GM23338 (cell line): ENCODE results near the gene LRRC75B. TPM values are rescaled to one million over a fixed set of nuclear protein-coding genes. Genes with fewer than 3 reads are reported as not detected.

Source experiments
- ATAC-seq: fragments of 200-7000 bp; cut with Tn5 transposase; 3 replicates; pipeline ENCODE4 v1.9.1; 2020
- DNase-seq: peaks from one replicate; pipeline ENCODE4 v3.0.0-alpha.2; 2015; ENCODE audit warnings: low spot score
- H2AFZ ChIP-seq: fragments of 200-600 bp; sonication (generic); 2 replicates; pipeline ENCODE4 v1.8.0; 2016; ENCODE audit warnings: antibody characterized with exemption, mild to moderate bottlenecking, moderate library complexity
- H3F3A ChIP-seq: fragments of 200-600 bp; sonication (generic); replicated peaks from 2 replicates; pipeline ENCODE4 v1.8.0; 2017; ENCODE audit warnings: antibody characterized with exemption, mixed run types, low read depth
- H3K27ac ChIP-seq: fragments of 200-600 bp; sonication (generic); 2 replicates; pipeline ENCODE4 v1.6.1; 2016; ENCODE audit warnings: low read depth
- H3K27me3 ChIP-seq: fragments of 200-600 bp; sonication (generic); 2 replicates; pipeline ENCODE4 v1.8.0; 2016; ENCODE audit warnings: mild to moderate bottlenecking, mixed run types, moderate library complexity; ENCODE audit not compliant: insufficient read depth
- H3K36me3 ChIP-seq: fragments of 200-600 bp; sonication (generic); 2 replicates; pipeline ENCODE4 v1.8.0; 2016; ENCODE audit warnings: mild to moderate bottlenecking; ENCODE audit not compliant: insufficient read depth
- H3K4me1 ChIP-seq: fragments of 200-600 bp; sonication (generic); 2 replicates; pipeline ENCODE4 v1.8.0; 2016; ENCODE audit warnings: mild to moderate bottlenecking, moderate library complexity; ENCODE audit not compliant: insufficient read depth
- H3K4me2 ChIP-seq: fragments of 200-600 bp; sonication (generic); 2 replicates; pipeline ENCODE4 v1.7.1; 2017; ENCODE audit warnings: mixed run types
- H3K4me3 ChIP-seq: fragments of 200-600 bp; sonication (generic); 2 replicates; pipeline ENCODE4 v1.6.1; 2016; ENCODE audit warnings: mixed run types
- H3K79me2 ChIP-seq: fragments of 200-600 bp; sonication (generic); replicated peaks from 2 replicates; pipeline ENCODE4 v1.8.0; 2017; ENCODE audit warnings: mild to moderate bottlenecking; ENCODE audit not compliant: insufficient read depth
- H3K9me2 ChIP-seq: fragments of 200-600 bp; sonication (generic); 2 replicates; pipeline ENCODE4 v1.8.0; 2017; ENCODE audit not compliant: insufficient read depth
- H4K20me1 ChIP-seq: fragments of 200-600 bp; sonication (generic); replicated peaks from 2 replicates; pipeline ENCODE4 v1.8.0; 2017; ENCODE audit warnings: mild to moderate bottlenecking; ENCODE audit not compliant: insufficient read depth
- H3K27ac Mint-ChIP-seq: 2 replicates; pipeline ENCODE4 v1.8.0; 2020; ENCODE audit warnings: inconsistent platforms, mild to moderate bottlenecking, moderate library complexity, mixed read lengths
- H3K27me3 Mint-ChIP-seq: 3 replicates; pipeline ENCODE4 v1.8.0; 2022; ENCODE audit warnings: low read depth, mild to moderate bottlenecking, moderate library complexity, mixed read lengths, inconsistent platforms; ENCODE audit not compliant: insufficient read depth, poor library complexity
- H3K36me3 Mint-ChIP-seq: 3 replicates; pipeline ENCODE4 v1.8.0; 2021; ENCODE audit warnings: low read depth, mild to moderate bottlenecking, inconsistent platforms, moderate library complexity, mixed read lengths
- H3K4me1 Mint-ChIP-seq: 3 replicates; pipeline ENCODE4 v1.8.0; 2020; ENCODE audit warnings: mild to moderate bottlenecking, inconsistent platforms, mixed read lengths
- H3K4me3 Mint-ChIP-seq: 3 replicates; pipeline ENCODE4 v1.8.0; 2021; ENCODE audit warnings: moderate library complexity, mild to moderate bottlenecking, inconsistent platforms, mixed read lengths
- H3K9me3 Mint-ChIP-seq: 3 replicates; pipeline ENCODE4 v1.8.0; 2020; ENCODE audit warnings: moderate library complexity, mild to moderate bottlenecking, inconsistent platforms, mixed read lengths
- CREB1 ChIP-seq: fragments of 250-450 bp; sonication (Bioruptor Pico); IDR thresholded peaks from 2 replicates; pipeline ENCODE4 v1.5.0; 2020; ENCODE audit warnings: low read depth, mild to moderate bottlenecking, moderate library complexity
- JUNB ChIP-seq: IDR thresholded peaks from one replicate; pipeline ENCODE4 v1.6.1; 2016; ENCODE audit warnings: antibody characterized with exemption; ENCODE audit not compliant: unreplicated experiment
- NANOG ChIP-seq: IDR thresholded peaks from 2 replicates; pipeline ENCODE4 v1.6.1; 2016; ENCODE audit warnings: antibody characterized with exemption, borderline replicate concordance
- POLR2AphosphoS5 ChIP-seq: IDR thresholded peaks from 2 replicates; pipeline ENCODE4 v1.6.1; 2016; ENCODE audit warnings: antibody characterized with exemption, low read depth
- polyA plus RNA-seq: library from polyadenylated mRNA; unstranded; fragments of >200 nt; fragmentation: Nextera tagmentation; extraction: Ambion mirVana; gene quantifications from 2 replicates; pipeline ENCODE4 v1.2.1, GENCODE V29; 2016
- total RNA-seq: library from RNA; depleted of rRNA; stranded (reverse); fragments of >200 nt; shearing (Covaris generic); gene quantifications from 2 replicates; pipeline ENCODE4 v1.2.3, GENCODE V29; 2014
- TF ChIP-seq, protein P1 (sequence below): IDR thresholded peaks from 2 replicates; pipeline ENCODE4 v1.6.1; 2016; ENCODE audit warnings: antibody characterized with exemption
- TF ChIP-seq, protein P2 (sequence below): fragments of 250-450 bp; sonication (Bioruptor Pico); IDR thresholded peaks from 2 replicates; pipeline ENCODE4 v1.5.0; 2020; ENCODE audit warnings: mild to moderate bottlenecking, moderate library complexity

The LRRC75B gene
- total and polyA plus RNA-seq, 2 experiments from 2014 or later: 17.6 to 22.1 TPM

DNA sequence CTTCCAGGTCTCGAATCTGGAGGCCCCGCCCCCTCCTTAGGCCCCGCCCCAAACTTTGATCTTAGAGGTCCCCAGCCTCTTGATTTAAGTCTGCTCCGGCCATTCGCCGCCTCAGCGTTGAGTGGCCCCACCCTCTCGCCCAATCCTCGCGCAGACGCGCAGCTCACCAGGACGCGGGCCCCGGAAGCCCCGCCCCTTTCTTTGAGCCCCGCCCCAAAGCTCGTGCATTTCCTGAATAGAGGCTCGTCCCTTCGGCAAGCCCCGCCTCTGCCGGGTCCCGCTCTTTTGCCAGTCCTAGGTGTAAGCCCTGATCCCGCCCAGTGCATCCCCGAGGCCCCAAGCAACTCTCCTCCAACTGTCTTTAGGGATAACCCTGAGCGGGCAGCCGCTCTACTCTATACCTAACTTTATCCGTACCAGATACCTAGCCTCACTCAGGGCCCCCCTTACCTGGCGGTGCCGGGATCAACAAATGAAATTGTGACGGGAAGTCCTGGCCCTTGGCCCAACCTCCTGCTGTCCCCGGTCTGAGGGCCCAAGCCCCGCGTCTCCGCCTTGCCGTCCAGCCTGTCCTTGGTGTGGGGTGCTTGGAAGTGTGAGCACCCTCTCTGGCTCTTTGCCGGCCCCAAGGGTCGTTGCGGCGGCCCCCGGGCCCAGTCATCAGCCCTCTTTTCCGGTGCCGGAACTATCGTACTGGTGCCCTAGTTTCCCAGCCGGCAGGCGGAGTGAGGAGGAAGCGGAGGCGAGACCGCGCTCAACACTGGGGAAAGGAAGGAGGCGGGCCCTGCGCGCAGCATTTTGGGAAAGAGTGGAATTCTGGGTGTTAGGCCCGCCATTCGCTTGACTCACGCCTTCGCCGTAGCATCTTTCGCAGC lies 37.5 kb downstream of the LRRC75B start, which contains the start of gene SNRPD3:
Gene SNRPD3 (plus strand): TSS at position 835 of the 875 bp plus-strand sequence. CDS start 1,676 bp downstream, outside the sequence.
- Histone ChIP-seq H3K4me2 (peak within 1 kb of the TSS; percentile 100), H3K4me1 (peaks cover 18% of the 10 kb centered on the region), H3K79me2 (peaks cover 87% of the 10 kb centered on the region), H4K20me1 (peaks cover 47% of the 10 kb centered on the region), H3K27ac (peak within 1 kb of the TSS; percentile 99), H3K36me3 (peaks cover 22% of the 10 kb centered on the region), H3K4me3 (peak within 1 kb of the TSS; percentile 99), H3K27me3 (no peaks in the 10 kb centered on the region), H3K9me2 (no peaks in the 10 kb centered on the region), H2AFZ (peak within 1 kb of the TSS; percentile 99), H3F3A (peaks cover 5% of the 10 kb centered on the region; the same call in 1 of the 2 replicates)
- ATAC-seq (peak; percentile 83), DNase-seq (peak; percentile 99)
- Mint-ChIP-seq H3K4me1 (peaks cover 25% of the 10 kb centered on the region), H3K27me3 (peaks cover 6% of the 10 kb centered on the region), H3K4me3 (peak within 1 kb of the TSS; percentile 98), H3K9me3 (peaks cover 2% of the 10 kb centered on the region; the same call in 1 of the 3 replicates), H3K27ac (peak within 1 kb of the TSS; percentile 98), H3K36me3 (peaks cover 41% of the 10 kb centered on the region)
- TF ChIP-seq NANOG (no peak), CREB1 (CRISPR knock-in tag) (peak; percentile 72), JUNB (no peak), POLR2AphosphoS5 (peak; percentile 4; the same call in 1 of the 2 replicates)
- TF ChIP-seq, protein P1, sequence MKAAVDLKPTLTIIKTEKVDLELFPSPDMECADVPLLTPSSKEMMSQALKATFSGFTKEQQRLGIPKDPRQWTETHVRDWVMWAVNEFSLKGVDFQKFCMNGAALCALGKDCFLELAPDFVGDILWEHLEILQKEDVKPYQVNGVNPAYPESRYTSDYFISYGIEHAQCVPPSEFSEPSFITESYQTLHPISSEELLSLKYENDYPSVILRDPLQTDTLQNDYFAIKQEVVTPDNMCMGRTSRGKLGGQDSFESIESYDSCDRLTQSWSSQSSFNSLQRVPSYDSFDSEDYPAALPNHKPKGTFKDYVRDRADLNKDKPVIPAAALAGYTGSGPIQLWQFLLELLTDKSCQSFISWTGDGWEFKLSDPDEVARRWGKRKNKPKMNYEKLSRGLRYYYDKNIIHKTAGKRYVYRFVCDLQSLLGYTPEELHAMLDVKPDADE: peak; percentile 51
- TF ChIP-seq, protein P2, sequence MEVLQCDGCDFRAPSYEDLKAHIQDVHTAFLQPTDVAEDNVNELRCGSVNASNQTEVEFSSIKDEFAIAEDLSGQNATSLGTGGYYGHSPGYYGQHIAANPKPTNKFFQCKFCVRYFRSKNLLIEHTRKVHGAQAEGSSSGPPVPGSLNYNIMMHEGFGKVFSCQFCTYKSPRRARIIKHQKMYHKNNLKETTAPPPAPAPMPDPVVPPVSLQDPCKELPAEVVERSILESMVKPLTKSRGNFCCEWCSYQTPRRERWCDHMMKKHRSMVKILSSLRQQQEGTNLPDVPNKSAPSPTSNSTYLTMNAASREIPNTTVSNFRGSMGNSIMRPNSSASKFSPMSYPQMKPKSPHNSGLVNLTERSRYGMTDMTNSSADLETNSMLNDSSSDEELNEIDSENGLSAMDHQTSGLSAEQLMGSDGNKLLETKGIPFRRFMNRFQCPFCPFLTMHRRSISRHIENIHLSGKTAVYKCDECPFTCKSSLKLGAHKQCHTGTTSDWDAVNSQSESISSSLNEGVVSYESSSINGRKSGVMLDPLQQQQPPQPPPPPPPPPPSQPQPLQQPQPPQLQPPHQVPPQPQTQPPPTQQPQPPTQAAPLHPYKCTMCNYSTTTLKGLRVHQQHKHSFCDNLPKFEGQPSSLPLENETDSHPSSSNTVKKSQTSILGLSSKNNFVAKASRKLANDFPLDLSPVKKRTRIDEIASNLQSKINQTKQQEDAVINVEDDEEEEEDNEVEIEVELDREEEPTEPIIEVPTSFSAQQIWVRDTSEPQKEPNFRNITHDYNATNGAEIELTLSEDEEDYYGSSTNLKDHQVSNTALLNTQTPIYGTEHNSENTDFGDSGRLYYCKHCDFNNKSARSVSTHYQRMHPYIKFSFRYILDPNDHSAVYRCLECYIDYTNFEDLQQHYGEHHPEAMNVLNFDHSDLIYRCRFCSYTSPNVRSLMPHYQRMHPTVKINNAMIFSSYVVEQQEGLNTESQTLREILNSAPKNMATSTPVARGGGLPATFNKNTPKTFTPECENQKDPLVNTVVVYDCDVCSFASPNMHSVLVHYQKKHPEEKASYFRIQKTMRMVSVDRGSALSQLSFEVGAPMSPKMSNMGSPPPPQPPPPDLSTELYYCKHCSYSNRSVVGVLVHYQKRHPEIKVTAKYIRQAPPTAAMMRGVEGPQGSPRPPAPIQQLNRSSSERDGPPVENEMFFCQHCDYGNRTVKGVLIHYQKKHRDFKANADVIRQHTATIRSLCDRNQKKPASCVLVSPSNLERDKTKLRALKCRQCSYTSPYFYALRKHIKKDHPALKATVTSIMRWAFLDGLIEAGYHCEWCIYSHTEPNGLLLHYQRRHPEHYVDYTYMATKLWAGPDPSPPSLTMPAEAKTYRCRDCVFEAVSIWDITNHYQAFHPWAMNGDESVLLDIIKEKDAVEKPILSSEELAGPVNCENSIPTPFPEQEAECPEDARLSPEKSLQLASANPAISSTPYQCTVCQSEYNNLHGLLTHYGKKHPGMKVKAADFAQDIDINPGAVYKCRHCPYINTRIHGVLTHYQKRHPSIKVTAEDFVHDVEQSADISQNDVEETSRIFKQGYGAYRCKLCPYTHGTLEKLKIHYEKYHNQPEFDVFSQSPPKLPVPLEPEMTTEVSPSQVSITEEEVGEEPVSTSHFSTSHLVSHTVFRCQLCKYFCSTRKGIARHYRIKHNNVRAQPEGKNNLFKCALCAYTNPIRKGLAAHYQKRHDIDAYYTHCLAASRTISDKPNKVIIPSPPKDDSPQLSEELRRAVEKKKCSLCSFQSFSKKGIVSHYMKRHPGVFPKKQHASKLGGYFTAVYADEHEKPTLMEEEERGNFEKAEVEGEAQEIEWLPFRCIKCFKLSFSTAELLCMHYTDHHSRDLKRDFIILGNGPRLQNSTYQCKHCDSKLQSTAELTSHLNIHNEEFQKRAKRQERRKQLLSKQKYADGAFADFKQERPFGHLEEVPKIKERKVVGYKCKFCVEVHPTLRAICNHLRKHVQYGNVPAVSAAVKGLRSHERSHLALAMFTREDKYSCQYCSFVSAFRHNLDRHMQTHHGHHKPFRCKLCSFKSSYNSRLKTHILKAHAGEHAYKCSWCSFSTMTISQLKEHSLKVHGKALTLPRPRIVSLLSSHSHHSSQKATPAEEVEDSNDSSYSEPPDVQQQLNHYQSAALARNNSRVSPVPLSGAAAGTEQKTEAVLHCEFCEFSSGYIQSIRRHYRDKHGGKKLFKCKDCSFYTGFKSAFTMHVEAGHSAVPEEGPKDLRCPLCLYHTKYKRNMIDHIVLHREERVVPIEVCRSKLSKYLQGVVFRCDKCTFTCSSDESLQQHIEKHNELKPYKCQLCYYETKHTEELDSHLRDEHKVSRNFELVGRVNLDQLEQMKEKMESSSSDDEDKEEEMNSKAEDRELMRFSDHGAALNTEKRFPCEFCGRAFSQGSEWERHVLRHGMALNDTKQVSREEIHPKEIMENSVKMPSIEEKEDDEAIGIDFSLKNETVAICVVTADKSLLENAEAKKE (CRISPR knock-in tag): no peak
